ENCODE data around the gene GRB10. TPM values are rescaled to one million over a fixed set of nuclear protein-coding genes. Genes with fewer than 3 reads are reported as not detected.

The GRB10 gene
- total RNA-seq: 91.1 and 93.7 TPM in 2 replicates

- no peak for DNase-seq (ENCODE audit: low read depth, low spot score)
Observed at GRCh38 chr7:50782375-50783208, at the start of gene GRB10. Gene GRB10 (minus strand): TSS chr7:50782896. CDS start chr7:50732322, 50,574 bp downstream.

DNA sequence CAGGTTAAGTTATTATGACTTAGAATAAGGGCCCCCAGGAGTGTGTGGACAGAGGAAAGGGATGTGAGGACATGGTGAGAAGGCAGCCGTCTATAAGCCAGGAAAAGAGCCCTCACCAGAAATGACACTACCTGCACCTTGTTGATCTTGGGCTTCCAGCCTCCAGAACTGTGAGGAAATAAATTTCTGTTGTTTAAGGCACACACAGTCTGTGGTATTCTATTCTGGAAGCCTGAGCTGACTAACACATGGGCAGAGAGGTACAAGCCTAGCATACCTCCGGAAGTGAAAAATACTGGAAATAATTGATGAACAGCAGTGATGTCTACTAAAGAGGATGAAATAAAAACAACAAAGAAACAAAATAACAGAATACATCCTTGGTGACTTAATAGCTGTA lies 46.1 kb upstream of the GRB10 start:
- no peak for DNase-seq (ENCODE audit: low read depth, low spot score)

GRCh38 chr7:50828116-50828515 lies 45.4 kb upstream of the GRB10 start:
- DNase-seq (ENCODE audit: low read depth, low spot score): no peak

DNA sequence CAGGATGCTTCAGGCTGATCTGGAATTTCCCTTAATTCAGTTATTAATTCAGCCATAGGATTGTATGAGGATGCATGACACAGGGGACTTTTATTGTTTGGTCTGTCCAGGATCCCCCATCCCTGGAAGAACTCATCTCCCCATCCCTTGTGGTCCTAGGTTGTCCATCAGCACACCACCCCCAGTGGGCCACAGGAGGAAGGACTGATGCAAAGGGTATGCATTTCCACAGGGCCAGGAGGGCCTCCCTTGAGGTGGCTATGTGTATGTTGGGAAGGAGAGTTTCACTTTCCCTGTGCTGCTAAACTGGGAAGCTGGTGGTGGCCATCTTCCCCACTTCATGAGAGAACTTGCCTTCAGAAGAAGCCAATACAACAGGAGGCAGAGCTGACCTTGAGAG lies 44.6 kb upstream of the GRB10 start:
- DNase-seq (ENCODE audit: low read depth, low spot score): no peak

- DNase-seq (ENCODE audit: low read depth, low spot score): peak; percentile 95
Observed at GRCh38 chr7:50826371-50827172, 43.9 kb upstream of the GRB10 start.

DNA sequence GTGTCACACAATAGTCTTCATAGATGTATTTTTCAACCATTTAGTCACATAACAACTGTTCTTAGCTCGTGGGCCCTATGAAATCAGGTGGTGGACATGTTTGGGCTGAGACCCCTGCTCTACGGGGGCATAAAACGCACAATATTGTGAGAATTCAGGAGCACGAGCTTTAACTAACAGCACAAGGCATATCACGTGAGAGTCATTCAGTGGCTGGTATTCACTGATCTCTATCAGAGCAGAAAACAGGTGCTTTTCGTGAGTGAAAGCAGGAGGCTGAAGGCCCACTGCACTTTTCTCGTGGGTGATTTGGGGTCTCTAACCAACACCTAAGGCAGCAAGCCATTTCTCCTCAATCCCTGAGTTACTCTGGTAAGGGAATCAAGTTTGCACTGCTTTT lies 42.8 kb upstream of the GRB10 start:
- no peak for DNase-seq (ENCODE audit: low read depth, low spot score)

GRCh38 chr7:50824882-50825281 lies 42.2 kb upstream of the GRB10 start:
- no peak for DNase-seq (ENCODE audit: low read depth, low spot score)

DNA sequence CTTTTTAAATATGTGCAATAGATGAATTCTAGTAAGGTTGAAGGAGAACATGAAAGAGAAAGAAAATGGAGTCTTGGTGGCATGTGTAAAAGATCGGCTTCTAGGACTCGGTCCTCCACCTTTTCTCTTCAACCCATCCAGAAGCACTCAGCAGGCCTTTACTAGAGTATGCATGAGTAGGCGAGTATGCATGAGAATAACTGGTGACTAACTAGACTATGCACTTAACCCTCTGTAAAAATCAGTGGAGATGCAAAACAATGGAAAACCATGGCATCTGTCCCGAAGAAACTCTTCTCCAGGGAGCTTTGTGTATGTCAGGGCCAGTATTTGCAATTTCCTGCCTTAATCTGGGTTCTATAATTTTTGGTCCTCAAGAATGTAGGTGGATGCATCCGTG lies 40.0 kb upstream of the GRB10 start:
- no peak for DNase-seq (ENCODE audit: low read depth, low spot score)

DNA sequence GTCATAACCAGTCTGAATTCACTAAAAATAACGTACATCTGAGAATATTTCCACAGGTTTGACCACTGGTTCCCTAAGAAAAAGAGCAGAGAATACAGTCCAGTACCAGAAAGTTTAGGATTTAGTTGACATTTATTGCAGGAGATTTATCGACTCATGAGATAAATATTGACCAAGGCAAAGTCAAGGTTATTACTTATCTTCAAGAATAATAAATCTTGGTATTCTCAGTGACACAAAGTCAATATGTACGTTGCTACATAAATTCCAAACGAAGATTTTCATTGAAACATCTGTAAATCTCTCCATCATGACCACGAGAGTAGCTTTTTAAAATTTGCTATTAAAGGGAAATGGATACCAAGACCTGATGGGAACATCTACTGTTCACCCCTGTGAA lies 39.4 kb upstream of the GRB10 start:
- DNase-seq (ENCODE audit: low read depth, low spot score): no peak

DNA sequence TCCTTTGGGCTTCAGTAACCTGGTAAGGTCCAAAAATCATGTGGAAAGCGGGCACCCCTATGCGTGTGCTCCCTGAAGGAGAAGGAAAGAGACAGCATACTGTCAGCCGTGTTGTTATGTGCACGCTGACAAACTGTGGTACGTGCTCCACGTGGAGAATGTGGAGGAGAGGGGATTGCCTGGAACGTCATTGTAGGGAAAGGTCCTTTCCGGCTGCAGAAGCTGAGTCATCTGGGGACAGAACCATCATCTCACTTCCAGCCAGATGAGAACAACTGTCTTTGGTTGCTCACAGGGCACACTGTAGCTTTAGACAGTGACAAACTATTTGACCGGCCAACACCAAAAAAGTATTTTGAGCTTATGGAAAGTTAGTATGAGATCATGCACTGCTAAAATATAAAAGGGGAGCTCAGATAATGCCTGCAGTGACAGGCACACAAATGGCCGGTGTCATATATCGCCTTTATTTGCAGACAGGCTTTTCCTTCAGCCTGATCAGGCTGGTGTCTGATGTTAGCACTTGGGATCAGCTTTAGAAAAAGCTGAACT lies 38.8 kb upstream of the GRB10 start:
- no peak for DNase-seq (ENCODE audit: low read depth, low spot score)

- no peak for DNase-seq (ENCODE audit: low read depth, low spot score)
Observed at GRCh38 chr7:50818324-50818723, 35.6 kb upstream of the GRB10 start.

DNA sequence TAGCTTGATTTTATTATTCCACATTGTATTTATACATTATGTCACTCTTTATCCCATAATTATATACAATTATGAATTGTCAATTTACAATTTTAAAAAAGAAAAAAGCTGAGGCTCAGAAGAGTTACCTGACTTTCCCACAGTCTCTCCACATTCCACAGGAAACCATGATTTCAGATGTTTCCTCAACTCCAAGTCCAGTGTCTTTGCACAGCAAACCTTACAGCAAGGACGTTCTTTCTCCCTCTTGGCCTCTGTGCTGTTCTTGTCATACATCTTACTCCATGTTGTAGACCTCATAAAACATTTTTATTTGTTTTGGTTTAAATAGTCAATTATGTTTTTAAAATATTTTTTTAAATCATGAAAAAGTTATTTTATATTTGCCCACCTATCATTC lies 34.9 kb upstream of the GRB10 start:
- no peak for DNase-seq (ENCODE audit: low read depth, low spot score)

DNA sequence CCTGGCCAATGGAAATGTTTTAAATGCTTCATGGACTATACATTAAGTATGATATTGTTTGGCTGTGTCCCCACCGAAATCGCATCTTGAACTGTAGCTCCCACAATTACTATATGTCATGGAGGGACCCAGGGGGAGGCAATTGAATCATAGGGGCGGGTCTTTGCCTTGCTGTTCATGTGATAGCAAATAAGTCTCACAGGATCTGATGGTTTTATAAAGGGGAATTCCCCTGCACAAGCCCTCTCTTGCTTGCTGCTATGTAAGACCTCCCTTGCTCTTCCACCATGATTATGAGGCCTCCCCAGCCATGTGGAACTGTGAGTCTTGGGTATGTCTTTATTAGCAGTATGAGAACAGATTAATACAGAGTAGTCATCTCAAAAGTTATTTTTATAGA lies 32.4 kb upstream of the GRB10 start:
- no peak for DNase-seq (ENCODE audit: low read depth, low spot score)

DNA sequence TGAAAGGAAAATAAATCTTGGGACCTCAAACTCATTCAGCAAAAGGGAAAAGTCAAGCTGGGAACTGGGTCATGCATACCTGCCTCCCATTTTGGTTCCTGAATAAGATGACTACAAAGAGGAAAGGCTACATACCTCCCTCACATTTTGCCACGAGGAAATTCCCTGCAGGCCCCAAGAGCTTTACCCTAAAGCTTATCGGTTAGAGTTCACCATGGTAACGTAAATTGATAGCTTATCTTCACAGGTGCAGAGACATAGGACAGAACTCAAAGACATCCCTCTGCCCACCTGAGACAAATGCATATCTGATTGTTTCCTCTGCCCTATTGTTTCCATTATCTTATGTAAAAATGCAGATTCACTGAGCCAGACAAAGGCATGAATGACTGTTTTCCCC lies 31.5 kb upstream of the GRB10 start:
- DNase-seq (ENCODE audit: low read depth, low spot score): no peak

DNA sequence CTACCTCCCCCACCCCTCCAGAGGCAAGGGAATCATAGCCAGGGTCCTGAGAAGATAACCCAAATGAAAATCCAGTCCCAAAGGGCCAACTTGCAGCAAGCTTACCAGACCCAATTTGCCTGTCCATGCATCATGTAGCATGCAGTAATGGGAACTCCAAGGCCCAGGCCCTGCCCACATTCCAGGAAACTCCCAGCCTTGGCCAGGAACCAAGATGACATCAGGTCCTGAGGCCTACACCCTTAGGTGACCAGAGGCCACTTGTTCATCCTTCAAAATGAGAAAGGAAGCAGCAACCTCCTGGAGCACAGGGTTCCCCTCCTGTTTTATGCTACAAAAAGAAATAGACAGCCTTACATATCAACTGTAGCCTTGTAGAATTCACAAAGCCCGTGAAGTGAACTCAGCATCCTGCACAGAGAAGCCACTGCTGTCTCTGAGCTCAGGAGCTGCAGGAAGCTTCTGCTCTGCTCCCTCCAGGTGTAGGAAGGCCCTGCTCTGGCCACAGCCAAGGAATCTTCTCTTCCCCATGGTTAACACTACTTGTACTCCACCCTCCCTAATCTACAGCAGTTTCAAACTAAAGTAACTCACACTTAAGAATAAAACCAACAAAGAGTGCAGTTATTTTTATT lies 30.3 kb upstream of the GRB10 start:
- peak; percentile 53 for DNase-seq (ENCODE audit: low read depth, low spot score)

DNA sequence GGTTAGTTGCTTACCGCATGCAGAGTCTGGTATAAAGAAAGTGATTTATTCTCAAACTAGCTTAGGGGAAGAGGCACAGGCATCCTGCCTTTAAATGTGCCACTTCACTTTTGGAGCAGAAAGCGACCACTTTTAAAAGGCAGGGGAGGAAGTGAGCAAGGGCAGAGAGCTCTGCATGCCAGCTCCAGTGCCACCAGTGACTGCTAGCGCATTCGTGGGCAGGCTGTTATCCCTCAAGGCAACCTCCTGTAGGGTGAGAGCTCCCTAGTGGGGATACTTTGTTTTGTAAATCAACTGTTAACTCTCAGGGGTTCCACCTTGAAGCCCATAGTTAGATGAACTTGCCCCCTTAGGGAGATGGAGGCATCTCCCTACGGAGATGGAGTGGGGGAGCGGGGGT lies 29.4 kb upstream of the GRB10 start:
- no peak for DNase-seq (ENCODE audit: low read depth, low spot score)

- no peak for DNase-seq (ENCODE audit: low read depth, low spot score)
Observed at GRCh38 chr7:50808282-50808888, 25.7 kb upstream of the GRB10 start.

- DNase-seq (ENCODE audit: low read depth, low spot score): no peak
Observed at GRCh38 chr7:50807026-50807730, 24.5 kb upstream of the GRB10 start.

DNA sequence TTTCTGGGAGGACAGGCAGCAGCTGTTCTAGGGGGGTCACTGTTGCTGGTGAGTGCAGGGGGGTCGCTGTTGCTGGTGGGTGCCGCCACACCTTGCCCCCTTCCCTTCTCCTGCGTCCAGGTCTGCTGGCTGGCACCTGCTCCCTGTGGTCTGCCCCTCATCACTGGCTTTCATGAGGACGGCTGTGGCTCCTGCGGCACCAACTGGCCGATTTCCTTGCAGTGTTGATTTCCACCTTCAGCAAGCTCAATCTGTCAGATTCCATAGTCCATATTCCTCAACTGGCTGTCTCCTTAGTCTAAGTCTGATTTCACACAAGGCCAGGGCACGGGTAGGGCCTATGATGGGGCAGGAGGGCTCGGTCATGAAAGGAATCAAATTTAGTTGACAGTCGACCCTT lies 23.4 kb upstream of the GRB10 start:
- DNase-seq (ENCODE audit: low read depth, low spot score): no peak

GRCh38 chr7:50805447-50806125 lies 22.9 kb upstream of the GRB10 start:
- no peak for DNase-seq (ENCODE audit: low read depth, low spot score)
